Activated CD4-positive, alpha-beta memory T cell treated with anti-CD3 and anti-CD28 coated beads, Interleukin-2, amount 10 ng/mL, durations not matched to agents 7 days and 5 days (primary cell): ENCODE measurements around the gene LRRC71. TPM values are rescaled to one million over a fixed set of nuclear protein-coding genes. Genes with fewer than 3 reads are reported as not detected.
A peak's percentile ranks its signal among the peaks of the same experiment; 100 is the strongest.

ENCODE experiments used
- CTCF ChIA-PET: fragments of 350-600 bp; sonication (Branson Sonifier 250); formaldehyde crosslinking; loops from one replicate; lab custom pipeline; 2021; ENCODE audit warnings: antibody characterized with exemption, inconsistent platforms; lab: Charles Lee
- POLR2A ChIA-PET: fragments of 350-600 bp; sonication (Branson Sonifier 250); formaldehyde crosslinking; loops from one replicate; lab custom pipeline; 2021; ENCODE audit warnings: antibody characterized with exemption; lab: Charles Lee
- DNase-seq: peaks from one replicate; pipeline ENCODE4 v3.0.0-alpha.2; 2020
- H3K27ac Mint-ChIP-seq: one replicate; pipeline ENCODE4 v1.8.0; 2021; ENCODE audit warnings: mild to moderate bottlenecking, mixed read lengths
- H3K27me3 Mint-ChIP-seq: one replicate; pipeline ENCODE4 v1.8.0; 2021; ENCODE audit warnings: mixed read lengths
- H3K36me3 Mint-ChIP-seq: one replicate; pipeline ENCODE4 v1.8.0; 2021; ENCODE audit warnings: low read depth, mixed read lengths
- H3K4me1 Mint-ChIP-seq: one replicate; pipeline ENCODE4 v1.8.0; 2021; ENCODE audit warnings: mixed read lengths
- H3K4me3 Mint-ChIP-seq: one replicate; pipeline ENCODE4 v1.8.0; 2021; ENCODE audit warnings: mild to moderate bottlenecking, mixed read lengths
- H3K9me3 Mint-ChIP-seq: one replicate; pipeline ENCODE4 v1.8.0; 2021; ENCODE audit warnings: mixed read lengths
- total RNA-seq, 2 experiments: library from RNA; stranded (reverse); gene quantifications; one replicate each; pipeline ENCODE4 v1.2.3, GENCODE V29; 2021

The LRRC71 gene
- total RNA-seq, 2 experiments from 2014 or later, result not detected

DNA sequence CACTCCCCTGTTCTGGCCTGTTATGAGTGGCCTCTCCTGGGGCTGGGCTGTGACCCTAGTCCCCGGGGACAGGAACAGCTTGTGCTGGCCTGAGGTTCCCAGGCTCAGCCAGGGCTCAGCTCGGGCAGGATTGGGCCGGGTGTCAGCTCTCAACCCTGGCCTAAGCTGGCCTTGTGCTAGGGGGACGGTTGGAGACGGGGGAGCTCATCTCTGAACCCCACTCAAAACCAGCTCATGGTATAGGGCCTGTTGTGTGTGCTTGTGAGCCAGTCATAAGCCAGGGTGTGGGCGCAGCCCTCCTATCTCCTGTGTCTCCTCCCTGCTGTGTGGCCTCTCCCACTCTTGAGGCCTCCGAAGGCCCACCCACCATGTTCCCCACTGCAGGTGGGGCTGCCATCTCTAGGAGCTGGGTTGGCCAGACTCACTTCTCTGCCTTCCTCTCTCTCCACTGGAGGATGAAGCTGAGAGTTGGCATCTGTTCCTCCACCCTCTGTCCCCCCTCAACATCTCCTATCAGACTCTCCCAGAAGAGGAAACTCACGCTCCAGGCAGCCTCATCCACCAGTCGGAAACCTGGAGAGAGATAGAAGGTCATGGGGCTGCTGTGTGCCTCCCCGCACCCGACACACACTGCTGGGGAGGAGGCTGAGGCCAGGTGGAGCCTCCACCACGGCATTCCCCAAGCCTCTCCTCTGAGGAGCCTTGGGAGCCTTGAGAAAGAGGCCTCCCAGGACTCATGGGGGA, 25.5 kb upstream of the LRRC71 start:
- Mint-ChIP-seq H3K4me1 (peaks cover 35% of the 10 kb centered on the region), H3K9me3 (no peaks in the 10 kb centered on the region), H3K36me3 (no peaks in the 10 kb centered on the region), H3K27me3 (peaks cover 62% of the 10 kb centered on the region), H3K27ac (no peak overlapping the region), H3K4me3 (no peak overlapping the region)
- DNase-seq, result no peak
- CTCF ChIA-PET, result interaction anchor here (0.8 to 1.8 kb wide), 3 partner anchors 16 to 169 kb away, joined by 3 to 4 read pairs (median 4); no protein-coding TSS in a partner anchor
- POLR2A ChIA-PET, result interaction anchor here (0.9 kb wide), 1 partner anchor 59 kb away, joined by 5 read pairs; no protein-coding TSS in a partner anchor

DNA sequence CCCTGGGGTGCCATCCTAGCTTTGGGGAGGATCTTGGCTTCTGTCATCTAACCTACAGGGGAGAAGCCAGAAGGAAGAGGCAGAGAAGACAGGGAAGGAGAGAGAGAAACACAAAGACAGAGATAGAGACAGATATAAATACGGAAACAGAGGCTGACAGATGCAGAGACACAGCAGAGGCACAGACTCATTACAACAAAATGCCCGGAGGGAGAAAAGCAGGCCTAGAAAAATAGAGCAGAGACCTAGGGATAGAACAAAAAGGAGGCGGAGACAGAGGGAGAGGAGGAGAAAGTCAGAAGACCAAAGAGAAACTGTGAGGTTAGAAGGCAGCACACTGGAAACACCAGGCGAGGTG, 25.0 kb upstream of the LRRC71 start:
- no peaks in the 10 kb centered on the region for H3K9me3 Mint-ChIP-seq
- ChIA-PET CTCF (interaction anchor here (1.8 kb wide), 1 partner anchor 169 kb away, joined by 4 read pairs; no protein-coding TSS in a partner anchor), POLR2A (interaction anchor here (0.9 kb wide), 1 partner anchor 59 kb away, joined by 5 read pairs; no protein-coding TSS in a partner anchor)
- DNase-seq, result no peak
- H3K36me3 Mint-ChIP-seq, result no peaks in the 10 kb centered on the region
- H3K4me1 Mint-ChIP-seq, result peaks cover 33% of the 10 kb centered on the region
- no peak overlapping the region for H3K4me3 Mint-ChIP-seq
- H3K27me3 Mint-ChIP-seq, result peaks cover 57% of the 10 kb centered on the region
- H3K27ac Mint-ChIP-seq, result no peak overlapping the region

DNA sequence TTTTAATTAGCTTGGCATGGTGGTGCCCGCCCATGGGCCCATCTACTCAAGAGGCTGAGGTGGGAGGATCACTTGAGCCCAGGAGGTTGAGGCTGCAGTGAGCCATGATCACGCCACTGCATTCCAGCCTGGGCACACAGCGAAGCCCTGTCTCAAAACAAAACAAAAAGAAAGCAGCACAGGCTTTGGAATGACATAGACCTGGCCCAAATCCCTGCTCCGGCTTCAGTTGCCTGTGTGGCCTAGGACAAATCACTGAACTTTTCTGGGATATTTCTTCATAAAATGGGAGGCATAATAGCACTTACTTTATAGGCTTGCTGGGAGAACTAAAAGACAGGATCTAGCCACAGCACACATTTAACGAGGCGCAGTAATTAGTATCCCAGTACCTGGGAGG, 24.5 kb upstream of the LRRC71 start:
- POLR2A ChIA-PET, result no interaction called here
- CTCF ChIA-PET, result no interaction called here
- DNase-seq, result no peak

DNA sequence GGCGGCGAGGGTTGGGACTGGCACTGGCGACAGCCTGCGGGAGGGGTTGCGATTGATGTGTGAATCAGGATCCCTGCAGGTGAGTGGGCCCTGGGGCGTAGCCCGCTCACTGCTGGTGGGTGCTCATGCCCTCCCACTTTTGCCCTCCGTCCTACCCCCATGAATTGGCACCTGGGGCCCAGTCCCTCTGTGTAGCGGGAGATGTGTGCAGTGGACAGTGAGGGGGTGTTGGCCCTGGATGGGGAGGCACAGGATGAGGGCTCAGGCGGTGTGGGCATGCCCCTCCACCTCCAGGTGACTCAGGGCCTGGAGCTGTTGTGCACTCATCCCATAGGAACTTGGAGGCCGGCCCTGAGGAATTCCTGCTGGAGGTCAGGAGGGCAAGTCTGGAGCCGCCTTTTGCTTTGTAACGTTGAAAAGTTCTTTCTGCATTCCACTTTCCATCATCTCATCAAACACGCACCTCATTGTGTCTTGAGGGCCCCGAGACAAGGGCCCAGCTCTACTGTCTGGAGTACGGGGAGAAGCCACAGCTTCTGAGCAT, 23.9 kb upstream of the LRRC71 start:
- CTCF ChIA-PET, result no interaction called here
- peaks cover 32% of the 10 kb centered on the region for H3K4me1 Mint-ChIP-seq
- no peak overlapping the region for H3K4me3 Mint-ChIP-seq
- H3K27me3 Mint-ChIP-seq, result peaks cover 53% of the 10 kb centered on the region
- H3K9me3 Mint-ChIP-seq, result no peaks in the 10 kb centered on the region
- POLR2A ChIA-PET, result no interaction called here
- H3K27ac Mint-ChIP-seq, result no peak overlapping the region
- no peak for DNase-seq
- no peaks in the 10 kb centered on the region for H3K36me3 Mint-ChIP-seq

More for the DNA sequence above, 24.5 kb upstream of the LRRC71 start:
- H3K27ac Mint-ChIP-seq, result no peak overlapping the region
- H3K4me1 Mint-ChIP-seq, result peaks cover 33% of the 10 kb centered on the region
- H3K27me3 Mint-ChIP-seq, result peaks cover 54% of the 10 kb centered on the region
- no peaks in the 10 kb centered on the region for H3K36me3 Mint-ChIP-seq
- no peak overlapping the region for H3K4me3 Mint-ChIP-seq
- no peaks in the 10 kb centered on the region for H3K9me3 Mint-ChIP-seq

DNA sequence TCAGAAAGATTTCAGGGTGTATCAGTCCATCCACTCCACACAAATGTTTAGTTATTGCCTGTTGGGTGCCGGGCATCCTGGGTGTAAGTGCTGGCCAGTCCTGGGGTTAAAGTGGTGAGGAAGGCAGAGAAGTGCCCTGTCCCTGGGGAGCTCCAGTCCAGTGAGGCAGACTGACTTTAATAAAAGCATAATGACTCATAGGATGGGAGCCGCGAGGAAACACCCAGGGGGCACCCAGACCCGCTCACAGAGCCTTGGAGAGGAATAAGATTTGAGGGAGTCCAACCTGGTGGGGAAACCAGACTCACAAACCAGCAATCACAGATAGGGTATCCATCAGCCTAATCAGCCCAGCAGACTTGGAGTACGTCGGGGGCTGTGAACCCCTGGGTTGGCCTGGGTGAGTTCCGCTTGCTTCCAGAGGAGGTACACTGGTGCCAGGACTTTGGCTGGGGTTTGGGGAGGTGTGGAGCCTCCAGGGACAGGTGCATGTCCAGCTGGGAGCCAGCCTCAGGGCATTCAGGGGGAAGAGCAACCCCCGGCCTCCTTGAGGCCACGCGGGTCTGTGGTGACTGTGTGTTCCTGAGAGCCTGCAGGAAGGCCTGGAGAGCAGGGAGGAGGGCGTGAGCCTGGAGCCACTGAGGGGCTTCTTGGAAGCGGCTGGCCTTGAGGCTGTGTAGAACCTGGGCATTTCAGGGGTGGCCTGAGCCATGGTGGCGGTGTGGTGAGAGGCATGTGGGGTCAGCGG, 23.2 kb upstream of the LRRC71 start:
- H3K27me3 Mint-ChIP-seq, result peaks cover 49% of the 10 kb centered on the region
- no peaks in the 10 kb centered on the region for H3K9me3 Mint-ChIP-seq
- H3K4me1 Mint-ChIP-seq, result peaks cover 25% of the 10 kb centered on the region
- no peaks in the 10 kb centered on the region for H3K36me3 Mint-ChIP-seq
- no peak overlapping the region for H3K27ac Mint-ChIP-seq
- DNase-seq, result no peak
- CTCF ChIA-PET, result no interaction called here
- POLR2A ChIA-PET, result no interaction called here
- no peak overlapping the region for H3K4me3 Mint-ChIP-seq

DNA sequence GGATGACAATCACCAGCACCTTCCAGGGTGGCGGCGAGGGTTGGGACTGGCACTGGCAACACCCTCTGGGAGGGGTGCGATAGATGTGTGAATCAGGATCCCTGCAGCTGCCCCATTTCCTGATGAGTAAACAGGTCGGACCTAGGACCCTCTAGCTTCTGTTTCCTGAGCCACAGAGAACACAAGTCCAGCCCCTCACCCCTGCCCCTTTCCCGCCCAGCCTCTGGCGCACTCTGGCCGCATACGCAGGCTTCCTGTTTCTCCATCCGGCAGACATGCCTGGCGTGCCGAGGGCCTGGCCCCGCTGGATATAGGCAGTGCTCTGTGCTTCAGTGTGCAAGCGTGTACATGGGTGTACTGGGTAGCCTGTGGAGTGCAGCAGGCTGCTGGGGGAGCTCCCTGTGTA, 22.3 kb upstream of the LRRC71 start:
- no peaks in the 10 kb centered on the region for H3K9me3 Mint-ChIP-seq
- H3K36me3 Mint-ChIP-seq, result no peaks in the 10 kb centered on the region
- H3K27ac Mint-ChIP-seq, result no peak overlapping the region
- CTCF ChIA-PET, result interaction anchor here (0.9 to 1.2 kb wide), 3 partner anchors 9 to 64 kb away, joined by 3 to 6 read pairs (median 3); no protein-coding TSS in a partner anchor
- DNase-seq, result peak; percentile 20
- POLR2A ChIA-PET, result no interaction called here
- peaks cover 43% of the 10 kb centered on the region for H3K27me3 Mint-ChIP-seq
- peaks cover 18% of the 10 kb centered on the region for H3K4me1 Mint-ChIP-seq
- no peak overlapping the region for H3K4me3 Mint-ChIP-seq

DNA sequence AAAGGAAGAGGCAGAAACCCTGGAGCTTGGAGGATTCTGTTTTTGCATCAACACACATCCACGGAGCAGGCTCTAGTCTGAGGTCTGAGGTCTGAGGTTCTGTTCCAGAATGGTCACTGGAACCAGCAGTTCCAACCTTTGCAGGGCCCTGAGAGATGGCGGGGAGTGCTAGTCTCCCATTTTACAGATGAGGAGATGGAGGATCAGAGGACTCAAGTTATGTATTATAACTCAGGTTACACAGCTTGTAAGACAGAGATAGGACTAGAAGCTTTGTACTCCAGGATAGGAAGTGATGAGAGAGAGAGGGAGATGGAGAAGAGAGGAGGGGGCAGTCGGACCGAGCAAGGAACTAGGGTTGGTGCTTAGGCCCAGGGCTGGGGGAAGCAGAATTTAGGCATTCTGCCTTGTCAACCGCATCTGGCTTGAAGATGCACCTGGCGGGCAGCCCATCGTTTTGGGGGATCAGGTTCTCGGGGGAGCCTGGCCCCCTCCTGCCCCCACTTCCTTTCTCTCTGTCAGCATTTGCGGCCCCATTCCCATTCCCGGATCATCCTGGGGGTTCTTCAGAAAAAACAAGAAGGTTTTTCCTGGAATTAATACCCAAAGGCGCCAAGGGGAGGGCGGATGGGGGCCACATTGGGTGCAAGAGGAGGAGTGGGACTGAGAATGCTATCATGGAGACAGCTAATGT, 21.3 kb upstream of the LRRC71 start:
- no peak overlapping the region for H3K27ac Mint-ChIP-seq
- peaks cover 40% of the 10 kb centered on the region for H3K27me3 Mint-ChIP-seq
- H3K9me3 Mint-ChIP-seq, result no peaks in the 10 kb centered on the region
- no peak for DNase-seq
- CTCF ChIA-PET, result interaction anchor here (0.8 to 1.4 kb wide), 5 partner anchors 10 to 63 kb away, joined by 3 to 6 read pairs (median 3); no protein-coding TSS in a partner anchor
- H3K36me3 Mint-ChIP-seq, result no peaks in the 10 kb centered on the region
- no peak overlapping the region for H3K4me3 Mint-ChIP-seq
- POLR2A ChIA-PET, result no interaction called here
- H3K4me1 Mint-ChIP-seq, result peaks cover 14% of the 10 kb centered on the region

DNA sequence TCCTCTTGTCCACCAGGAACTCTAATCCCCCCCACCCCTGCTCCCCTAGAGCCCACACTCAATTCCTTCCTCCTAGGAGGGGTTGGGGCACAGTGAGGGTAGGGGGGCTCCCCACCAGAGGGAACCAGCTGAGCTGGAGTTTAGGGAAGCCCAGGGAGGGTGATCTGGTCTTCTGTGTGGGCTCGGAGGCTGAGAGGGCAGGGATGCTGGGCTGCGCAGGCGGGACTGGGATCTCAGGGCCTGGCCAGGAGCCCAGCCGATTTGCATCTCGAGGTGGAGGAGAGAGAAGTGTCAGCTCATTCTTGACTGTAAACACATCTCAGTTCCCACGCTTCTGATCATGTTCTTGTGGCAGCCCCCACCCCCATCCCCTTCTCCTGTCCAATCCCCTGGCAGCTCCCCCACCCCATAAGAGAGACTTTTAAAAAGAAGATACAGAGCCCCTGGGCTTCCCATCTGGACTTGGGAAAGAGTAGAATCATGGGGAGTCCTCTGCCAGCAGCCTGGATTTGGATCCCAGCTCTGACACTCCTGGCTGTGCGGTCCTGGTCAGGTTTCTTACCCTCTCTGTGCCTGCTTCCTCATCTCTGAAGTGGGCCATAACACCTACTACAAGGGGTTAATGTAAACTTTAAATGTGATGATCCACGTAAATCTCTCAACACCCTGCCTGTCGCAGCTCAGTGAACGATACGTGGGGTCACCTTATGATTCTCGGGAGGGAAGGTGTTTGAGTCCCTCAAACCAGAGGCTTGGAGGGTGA, 20.3 kb upstream of the LRRC71 start:
- ChIA-PET CTCF (interaction anchor here (1.2 to 1.4 kb wide), 2 partner anchors 10 to 11 kb away, joined by 4 read pairs; no protein-coding TSS in a partner anchor), POLR2A (no interaction called here)
- Mint-ChIP-seq H3K4me3 (no peak overlapping the region), H3K27me3 (peaks cover 32% of the 10 kb centered on the region), H3K9me3 (no peaks in the 10 kb centered on the region), H3K4me1 (peaks cover 13% of the 10 kb centered on the region), H3K36me3 (no peaks in the 10 kb centered on the region), H3K27ac (no peak overlapping the region)
- no peak for DNase-seq

DNA sequence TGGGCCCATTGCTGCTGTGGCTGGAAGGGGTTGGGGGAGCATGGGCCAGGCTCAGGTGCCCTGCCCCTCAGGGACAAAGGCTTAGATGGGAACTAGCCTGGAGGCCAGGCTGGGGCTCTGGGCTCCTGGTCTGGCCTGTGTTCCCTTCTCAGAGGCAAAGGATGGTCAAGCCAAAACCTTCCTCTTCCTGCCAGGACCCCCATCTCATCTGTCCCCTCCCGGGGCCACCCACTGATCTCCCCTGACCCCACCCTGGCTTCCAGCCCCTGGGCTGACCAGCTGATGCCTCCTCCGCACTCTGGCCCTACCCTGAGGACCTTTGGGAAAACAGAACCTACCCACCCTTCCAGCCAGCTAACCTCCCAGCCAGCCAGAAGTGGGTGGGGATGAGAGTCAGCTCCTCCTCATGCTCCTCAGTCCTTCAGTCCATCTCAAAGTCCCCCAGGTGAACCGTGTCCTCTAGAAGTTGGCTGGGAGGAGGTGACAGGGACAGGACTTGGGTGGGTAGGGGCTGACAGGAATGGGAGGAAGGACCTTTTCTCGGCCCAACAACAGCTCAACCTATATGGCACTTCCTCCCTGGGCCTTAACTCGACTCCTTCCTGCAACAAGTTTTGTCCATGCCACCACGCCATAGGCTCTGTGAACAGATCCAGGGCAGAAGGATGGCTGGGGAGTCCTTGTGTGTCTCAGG, 19.4 kb upstream of the LRRC71 start:
- Mint-ChIP-seq H3K27me3 (peaks cover 33% of the 10 kb centered on the region), H3K36me3 (no peaks in the 10 kb centered on the region)

DNA sequence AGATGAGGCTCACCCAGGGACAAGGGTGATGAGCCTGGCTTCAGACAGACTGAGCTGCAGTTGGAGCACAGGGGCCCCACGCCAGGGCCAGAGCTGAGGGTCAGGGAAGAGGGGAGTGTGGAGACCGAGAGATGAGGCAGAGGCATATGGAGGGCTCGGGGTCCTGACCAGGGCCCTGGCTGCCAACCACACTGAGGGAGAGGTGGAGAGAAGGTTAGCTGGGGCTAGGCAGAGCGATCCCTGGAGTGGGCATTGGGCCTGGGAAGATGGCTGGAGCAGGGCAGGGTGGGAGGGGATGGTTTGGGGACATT, 18.9 kb upstream of the LRRC71 start:
- no peak overlapping the region for H3K4me3 Mint-ChIP-seq
- H3K36me3 Mint-ChIP-seq, result no peaks in the 10 kb centered on the region
- peaks cover 13% of the 10 kb centered on the region for H3K4me1 Mint-ChIP-seq
- H3K9me3 Mint-ChIP-seq, result no peaks in the 10 kb centered on the region
- ChIA-PET POLR2A (interaction anchor here (1.2 kb wide), 1 partner anchor 26 kb away, joined by 4 read pairs; no protein-coding TSS in a partner anchor), CTCF (interaction anchor here (0.9 to 1.1 kb wide), 2 partner anchors 10 to 60 kb away, joined by 3 read pairs; no protein-coding TSS in a partner anchor)
- H3K27me3 Mint-ChIP-seq, result peaks cover 31% of the 10 kb centered on the region
- H3K27ac Mint-ChIP-seq, result no peak overlapping the region
- no peak for DNase-seq

More for the DNA sequence above, 19.4 kb upstream of the LRRC71 start:
- Mint-ChIP-seq H3K9me3 (no peaks in the 10 kb centered on the region), H3K4me1 (peaks cover 13% of the 10 kb centered on the region), H3K27ac (no peak overlapping the region), H3K4me3 (no peak overlapping the region)
- ChIA-PET CTCF (interaction anchor here (0.9 to 1.2 kb wide), 3 partner anchors 10 to 61 kb away, joined by 3 to 4 read pairs (median 3); no protein-coding TSS in a partner anchor), POLR2A (interaction anchor here (1.2 kb wide), 1 partner anchor 27 kb away, joined by 4 read pairs; no protein-coding TSS in a partner anchor)
- no peak for DNase-seq
